DND-41 (cell line): ENCODE measurements around the gene ARVCF.

Experiments used
- ATAC-seq: fragments of 200-7000 bp; cut with Tn5 transposase; 3 replicates; pipeline ENCODE4 v1.9.1; 2021; ENCODE audit warnings: low read depth; ENCODE audit not compliant: insufficient read depth
- DNase-seq: peaks from one replicate; pipeline ENCODE4 v3.0.0-alpha.2; 2020
- H2AFZ ChIP-seq: 2 replicates; pipeline ENCODE4 v1.6.0; 2012; ENCODE audit warnings: low read depth, low read length
- H3K27ac ChIP-seq: 2 replicates; pipeline ENCODE4 v1.5.1; 2012; ENCODE audit warnings: low read length, inconsistent platforms
- H3K27me3 ChIP-seq: fragments of 200-600 bp; sonication (generic); 2 replicates; pipeline ENCODE4 v1.6.0; 2012; ENCODE audit warnings: low read length, mild to moderate bottlenecking, inconsistent platforms; ENCODE audit not compliant: insufficient read depth, poor library complexity
- H3K36me3 ChIP-seq: 2 replicates; pipeline ENCODE4 v1.5.1; 2012; ENCODE audit warnings: low read length, inconsistent platforms; ENCODE audit not compliant: insufficient read depth
- H3K4me1 ChIP-seq: 2 replicates; pipeline ENCODE4 v1.5.1; 2012; ENCODE audit warnings: mild to moderate bottlenecking, low read length; ENCODE audit not compliant: insufficient read depth
- H3K4me2 ChIP-seq: 2 replicates; pipeline ENCODE4 v1.6.0; 2012; ENCODE audit warnings: mild to moderate bottlenecking, moderate library complexity, low read length, inconsistent platforms; ENCODE audit not compliant: insufficient read depth
- H3K4me3 ChIP-seq, 2 experiments: fragments of 200-600 bp in 1 of 2; shearing (Covaris generic) in 1 of 2; 2 replicates each; pipeline ENCODE4 v1.5.1; 2012 to 2016; ENCODE audit warnings: inconsistent platforms in 2 of 2, low read length in 2 of 2, mild to moderate bottlenecking in 2 of 2, low read depth in 1 of 2, moderate library complexity in 1 of 2
- H3K79me2 ChIP-seq: 2 replicates; pipeline ENCODE4 v1.6.0; 2012; ENCODE audit warnings: low read length, inconsistent platforms; ENCODE audit not compliant: insufficient read depth
- H3K9ac ChIP-seq: 2 replicates; pipeline ENCODE4 v1.6.0; 2012; ENCODE audit warnings: low read depth, mild to moderate bottlenecking, inconsistent platforms, low read length, moderate library complexity
- H3K9me3 ChIP-seq: 2 replicates; pipeline ENCODE4 v1.5.1; 2012; ENCODE audit warnings: low read length, moderate library complexity, mild to moderate bottlenecking, inconsistent platforms; ENCODE audit not compliant: insufficient read depth, severe bottlenecking
- H4K20me1 ChIP-seq: 2 replicates; pipeline ENCODE4 v1.6.0; 2012; ENCODE audit warnings: low read length; ENCODE audit not compliant: insufficient read depth
- CTCF ChIP-seq: IDR thresholded peaks from 2 replicates; pipeline ENCODE4 v1.5.1; 2012; ENCODE audit warnings: borderline replicate concordance, low read length, moderate library complexity, mild to moderate bottlenecking; ENCODE audit not compliant: poor library complexity, severe bottlenecking; ENCODE audit errors: extremely low read depth
- EZH2 ChIP-seq: IDR thresholded peaks from 3 replicates; pipeline ENCODE4 v1.6.1; 2012; ENCODE audit warnings: borderline replicate concordance, low read depth, mild to moderate bottlenecking, moderate library complexity, low read length, inconsistent platforms; ENCODE audit not compliant: severe bottlenecking

Gene ARVCF

GRCh38 chr22:19941365-19942082 is 75.1 kb downstream of the ARVCF start, which contains the start of the genes COMT and TXNRD2:
COMT (plus strand) TSS chr22:19941772; CDS start chr22:19962527, 20,755 bp downstream.
TXNRD2 (minus strand) TSS chr22:19941818; CDS start chr22:19941803, 15 bp downstream.
- Histone ChIP-seq H3K9me3 (no peaks in the 10 kb centered on the region), H3K79me2 (peaks cover 61% of the 10 kb centered on the region), H3K4me3 (peak within 1 kb of the TSS; percentile 95 to 99), H3K4me1 (peaks cover 41% of the 10 kb centered on the region), H2AFZ (peak within 1 kb of the TSS; percentile 83), H3K27me3 (no peaks in the 10 kb centered on the region), H3K36me3 (peaks cover 9% of the 10 kb centered on the region), H3K4me2 (peak within 1 kb of the TSS; percentile 90), H3K9ac (peak within 1 kb of the TSS; percentile 94), H4K20me1 (peaks cover 5% of the 10 kb centered on the region; the same call in 1 of the 2 replicates), H3K27ac (peak within 1 kb of the TSS; percentile 98)
- TF ChIP-seq CTCF (no peak), EZH2 (no peak)
- peak; percentile 63 for ATAC-seq
- peak; percentile 77 for DNase-seq

GRCh38 chr22:19940536-19941364 is 75.9 kb downstream of the ARVCF start:
- Histone ChIP-seq H2AFZ (peak overlapping the region; percentile 83), H3K27ac (peak overlapping the region; percentile 98)

More at GRCh38 chr22:19940536-19941364, 75.9 kb downstream of the ARVCF start:
- Histone ChIP-seq H3K4me2 (peak overlapping the region; percentile 90), H3K27me3 (no peaks in the 10 kb centered on the region), H3K4me1 (peaks cover 39% of the 10 kb centered on the region), H3K36me3 (peaks cover 8% of the 10 kb centered on the region), H4K20me1 (no peaks in the 10 kb centered on the region), H3K79me2 (peaks cover 53% of the 10 kb centered on the region), H3K9me3 (peaks cover 1% of the 10 kb centered on the region), H3K9ac (peak overlapping the region; percentile 94), H3K4me3 (peak overlapping the region; percentile 95 to 99; a peak in 3 of 4 replicates)
- ATAC-seq (no peak), DNase-seq (no peak)
- TF ChIP-seq EZH2 (no peak), CTCF (no peak)
